Renal pelvis (tissue), 4 donors: ENCODE measurements around the gene KIF25. TPM values are rescaled to one million over a fixed set of nuclear protein-coding genes. Genes with fewer than 3 reads are reported as not detected.
A peak's percentile ranks its signal among the peaks of the same experiment; 100 is the strongest.

Experiments
- DNase-seq: peaks from one replicate; pipeline ENCODE4 v3.0.0-alpha.2; 2013
- polyA plus RNA-seq, 3 donors: library from polyadenylated mRNA; unstranded; fragments of 120-200 nt; gene quantifications; one replicate each; pipeline ENCODE4 v1.2.1, GENCODE V29; 2013; ENCODE audit not compliant: insufficient read length in 3 of 3

Gene KIF25
- polyA plus RNA-seq, 3 donors, result 0.13 to 0.33 (median 0.25) TPM

DNA sequence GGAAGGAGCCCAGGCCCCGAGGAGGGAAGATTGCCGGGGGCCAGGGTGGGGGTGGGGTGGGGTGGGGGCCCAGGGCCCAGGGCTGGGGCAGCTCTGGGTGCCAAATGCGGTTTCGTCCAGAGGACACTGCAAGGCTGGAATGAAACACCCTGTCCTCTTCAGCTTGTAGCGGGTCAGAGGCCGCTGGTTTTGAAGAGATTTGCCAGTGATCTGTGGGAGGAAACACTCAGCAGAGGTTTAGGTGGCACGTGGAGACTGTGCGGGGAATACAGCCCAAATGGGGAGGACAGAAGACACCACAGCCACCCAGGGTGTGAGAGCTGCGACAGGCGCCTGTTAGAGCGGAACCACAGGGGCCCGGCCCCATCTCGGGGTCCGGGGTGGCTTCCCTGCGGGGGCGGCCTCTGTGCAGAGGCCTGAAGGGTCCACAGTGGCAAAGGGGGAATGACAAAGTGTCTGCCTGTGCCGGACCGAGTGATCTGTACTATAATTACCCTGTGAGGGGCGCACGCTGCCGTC is 52.3 kb downstream of the KIF25 start:
- DNase-seq, result no peak

DNA sequence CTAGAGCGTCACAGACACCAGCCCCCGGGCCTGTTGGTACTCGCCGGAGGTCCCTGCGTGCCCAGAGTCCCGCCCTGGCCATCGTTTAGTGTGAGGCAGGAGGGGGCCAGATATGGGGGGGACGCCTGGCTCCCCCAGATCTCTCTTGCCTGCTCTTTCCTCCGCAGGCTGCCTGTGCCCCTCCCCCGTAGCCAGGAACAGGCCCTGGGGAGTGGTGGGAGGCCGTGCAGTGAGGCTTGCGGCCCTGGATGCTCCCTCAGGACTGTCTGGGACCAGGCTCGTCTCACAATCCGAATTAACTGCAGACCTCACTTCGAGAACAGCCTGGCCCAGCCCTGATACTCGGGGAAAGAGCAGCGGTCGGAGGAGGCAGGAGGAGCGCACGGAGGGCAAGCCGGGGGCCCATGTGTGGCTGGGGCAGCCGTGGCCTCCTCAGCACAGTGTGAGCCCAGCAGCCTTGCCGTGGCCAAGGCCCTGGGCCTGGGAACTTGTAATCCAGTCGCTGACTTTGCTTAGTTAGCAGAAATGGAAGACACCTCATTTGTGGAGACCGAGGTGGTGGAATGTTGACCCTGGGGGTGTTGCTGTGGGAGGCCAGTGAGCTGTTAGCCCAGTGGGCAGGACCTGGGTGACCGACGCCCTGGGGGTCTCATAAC is 52.9 kb downstream of the KIF25 start:
- DNase-seq, result no peak

DNA sequence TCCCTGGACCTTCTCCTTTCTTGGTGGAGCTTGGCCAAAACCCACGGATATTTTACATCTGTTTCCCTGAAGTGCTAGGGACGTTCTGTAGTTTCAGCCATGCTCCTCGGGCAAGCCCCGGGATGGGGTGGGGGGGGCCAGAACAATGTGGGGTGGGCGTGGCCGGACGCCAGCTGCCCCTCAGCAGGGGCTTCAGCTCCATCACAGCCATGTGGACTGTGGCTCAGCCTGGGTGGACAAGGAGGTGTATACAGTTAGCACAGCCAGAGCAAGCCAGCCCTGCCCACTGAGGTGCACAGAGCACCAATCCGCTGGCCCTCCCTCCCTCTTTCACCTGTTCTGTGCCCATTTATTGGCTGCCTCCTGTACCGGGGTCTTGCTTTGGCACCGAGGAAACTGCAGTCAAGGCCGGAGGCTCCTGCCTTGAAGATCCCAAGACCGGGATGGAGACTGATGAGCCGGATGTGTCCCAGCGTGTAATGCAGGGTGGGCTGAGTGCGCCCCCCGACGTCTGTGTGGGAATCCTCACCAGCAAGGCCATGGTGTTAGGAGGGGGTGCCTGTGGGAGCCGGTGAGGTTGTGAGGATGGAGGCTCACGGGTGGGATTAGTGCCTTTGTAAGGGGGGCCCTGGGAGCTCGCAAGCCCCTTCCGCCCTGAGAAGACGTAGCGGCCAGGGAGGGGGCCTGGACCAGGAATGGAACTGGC is 53.6 kb downstream of the KIF25 start:
- DNase-seq, result no peak

DNA sequence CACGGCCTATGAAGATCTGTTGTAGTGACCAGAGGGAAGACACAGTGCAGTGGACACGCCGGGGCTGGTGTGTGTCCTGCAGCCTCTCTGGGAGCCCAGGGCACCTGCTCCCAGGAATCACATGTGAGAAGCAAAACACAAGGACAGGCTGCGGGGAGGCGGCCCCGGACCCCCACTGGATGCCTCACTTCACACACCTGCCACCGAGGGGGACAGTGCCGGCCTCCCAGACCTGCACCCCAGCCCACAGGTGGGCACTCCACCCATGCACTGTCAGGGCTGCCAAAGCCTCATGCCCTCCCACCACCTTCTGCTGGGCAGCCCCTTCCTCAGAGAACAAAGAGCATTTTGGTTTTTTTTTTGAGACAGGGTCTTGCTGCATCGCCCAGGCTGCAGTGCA is 54.2 kb downstream of the KIF25 start:
- no peak for DNase-seq

DNA sequence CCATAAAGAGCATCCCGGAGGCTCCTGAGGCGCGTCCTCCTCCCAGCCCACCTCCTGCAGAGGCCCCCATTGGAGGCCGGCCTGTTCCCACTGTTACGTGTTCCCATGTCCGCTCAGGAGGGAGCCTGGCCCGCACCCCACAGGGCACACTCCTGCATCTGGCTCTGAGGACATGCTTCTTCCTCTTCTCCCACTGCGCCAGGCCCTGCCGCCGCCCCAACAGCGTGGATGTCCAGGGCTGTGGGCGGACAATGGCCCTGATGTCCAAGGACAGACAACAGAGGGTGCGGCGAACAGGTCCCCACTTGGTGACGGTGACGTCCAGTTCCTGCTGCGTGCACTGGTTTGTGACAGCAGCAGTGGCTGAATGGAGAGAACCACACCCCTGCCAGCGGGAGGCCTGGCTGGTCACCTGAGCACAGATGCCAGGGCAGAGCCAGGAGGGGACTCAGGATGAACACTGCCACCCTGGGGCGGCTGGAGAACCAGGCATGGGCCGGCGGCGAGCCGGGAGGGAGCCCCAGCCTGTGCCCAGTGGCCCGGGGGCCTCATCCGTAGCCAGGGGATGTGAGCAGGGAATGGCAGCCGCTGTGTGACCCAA is 54.9 kb downstream of the KIF25 start:
- no peak for DNase-seq

DNA sequence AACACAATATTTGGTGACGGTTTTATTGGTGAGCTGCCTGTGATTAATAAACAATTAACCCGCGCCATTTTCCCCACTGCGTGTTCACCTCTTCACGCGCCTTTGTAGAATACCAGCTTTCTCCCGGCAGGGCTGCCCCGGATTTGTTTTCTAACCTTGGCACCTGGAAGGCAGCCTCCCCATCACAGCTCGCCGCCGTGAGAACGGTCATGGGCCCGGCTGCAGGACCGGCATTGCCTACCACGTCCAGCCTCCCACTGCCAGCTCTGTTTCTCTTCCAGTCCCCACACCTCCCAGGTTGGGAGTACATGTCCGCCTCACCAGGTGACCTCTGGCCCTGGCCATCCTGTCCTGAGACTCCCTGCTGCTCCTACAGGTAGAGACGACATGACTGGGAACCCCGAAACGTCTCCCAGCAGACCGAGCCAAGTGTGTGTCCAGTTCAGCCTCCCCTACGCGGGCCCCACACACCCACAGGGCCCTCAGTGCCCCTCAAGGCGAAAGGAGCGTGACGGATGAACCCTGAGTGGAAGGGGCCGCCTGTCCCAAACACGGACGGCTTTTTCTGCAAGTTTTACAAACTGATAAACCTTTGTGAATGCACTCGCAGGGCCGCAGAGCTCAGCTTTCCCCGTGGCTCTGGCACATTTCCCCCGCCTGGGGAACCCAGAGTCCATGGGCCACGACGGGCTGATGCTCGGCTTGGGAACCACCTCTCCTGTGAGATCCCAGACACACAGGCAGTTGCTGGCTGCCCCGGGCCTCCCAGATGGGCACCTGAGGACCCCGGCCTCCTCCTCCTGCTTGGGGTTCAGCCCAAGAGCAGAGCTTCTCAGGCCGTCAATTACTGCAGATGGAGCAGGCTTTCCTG is 55.9 kb downstream of the KIF25 start:
- DNase-seq, result no peak

DNA sequence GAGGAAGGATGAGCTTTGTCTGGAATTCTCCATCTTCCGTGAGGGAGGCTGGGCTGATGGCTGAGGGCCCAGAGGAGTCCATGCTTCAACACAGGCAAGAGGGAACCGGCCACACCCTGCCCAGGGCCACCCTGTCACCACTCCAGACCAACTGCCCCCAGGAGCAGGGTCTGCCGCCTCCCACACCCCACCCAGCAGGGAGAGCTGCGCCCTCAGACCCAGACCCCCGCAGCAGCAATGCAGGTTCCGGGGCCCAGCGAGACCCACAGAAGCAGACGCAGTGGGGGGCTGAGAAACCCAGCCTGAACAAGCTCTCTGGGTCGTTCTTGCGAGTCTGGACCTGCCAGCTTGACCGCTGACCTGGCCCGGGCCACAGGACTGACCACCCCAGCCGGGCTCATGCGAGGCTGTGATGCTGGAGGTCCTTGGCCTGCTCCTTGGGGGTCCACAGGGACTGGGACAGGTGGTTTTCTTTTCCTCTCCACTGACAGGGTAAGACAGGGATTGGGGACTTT is 56.5 kb downstream of the KIF25 start:
- DNase-seq, result no peak

DNA sequence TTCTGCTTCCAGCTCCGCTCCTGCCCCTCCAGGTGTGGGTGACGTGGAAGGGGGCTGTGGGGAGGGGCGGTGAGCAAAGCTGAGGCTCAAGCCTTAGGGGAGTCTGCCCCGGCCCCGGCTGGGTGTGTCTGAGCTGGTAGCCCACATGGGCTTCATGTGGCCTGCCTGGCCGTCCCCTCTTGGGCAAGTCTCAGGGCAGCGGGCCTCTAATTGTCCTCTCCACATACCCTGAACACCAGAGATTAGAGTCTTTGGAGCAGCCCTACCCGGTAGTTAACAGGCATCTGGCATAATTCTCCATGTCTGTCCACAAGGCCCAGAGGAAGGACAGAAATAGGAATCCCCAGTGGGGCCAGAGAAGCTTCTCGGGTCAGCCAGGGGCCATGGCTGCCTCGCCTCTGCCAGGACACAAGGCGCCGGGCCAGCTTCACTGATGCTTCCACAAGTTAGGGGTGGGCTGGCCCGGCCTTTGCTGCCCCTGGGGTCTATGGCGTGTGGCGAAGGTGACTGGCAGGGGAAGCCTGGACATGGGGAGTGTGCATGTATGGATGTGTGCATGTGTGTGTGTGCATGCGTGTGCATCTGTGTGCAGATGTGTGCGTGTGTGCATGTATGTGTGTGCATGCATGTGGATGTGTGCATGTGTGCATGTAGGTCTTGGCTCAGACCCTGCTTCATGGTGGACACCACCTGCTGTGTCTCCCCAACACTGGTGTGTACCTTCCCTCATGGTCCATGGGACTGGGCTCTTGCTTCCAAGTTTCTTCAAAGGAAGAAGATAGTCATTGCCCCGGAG is 57.5 kb downstream of the KIF25 start:
- DNase-seq, result no peak

DNA sequence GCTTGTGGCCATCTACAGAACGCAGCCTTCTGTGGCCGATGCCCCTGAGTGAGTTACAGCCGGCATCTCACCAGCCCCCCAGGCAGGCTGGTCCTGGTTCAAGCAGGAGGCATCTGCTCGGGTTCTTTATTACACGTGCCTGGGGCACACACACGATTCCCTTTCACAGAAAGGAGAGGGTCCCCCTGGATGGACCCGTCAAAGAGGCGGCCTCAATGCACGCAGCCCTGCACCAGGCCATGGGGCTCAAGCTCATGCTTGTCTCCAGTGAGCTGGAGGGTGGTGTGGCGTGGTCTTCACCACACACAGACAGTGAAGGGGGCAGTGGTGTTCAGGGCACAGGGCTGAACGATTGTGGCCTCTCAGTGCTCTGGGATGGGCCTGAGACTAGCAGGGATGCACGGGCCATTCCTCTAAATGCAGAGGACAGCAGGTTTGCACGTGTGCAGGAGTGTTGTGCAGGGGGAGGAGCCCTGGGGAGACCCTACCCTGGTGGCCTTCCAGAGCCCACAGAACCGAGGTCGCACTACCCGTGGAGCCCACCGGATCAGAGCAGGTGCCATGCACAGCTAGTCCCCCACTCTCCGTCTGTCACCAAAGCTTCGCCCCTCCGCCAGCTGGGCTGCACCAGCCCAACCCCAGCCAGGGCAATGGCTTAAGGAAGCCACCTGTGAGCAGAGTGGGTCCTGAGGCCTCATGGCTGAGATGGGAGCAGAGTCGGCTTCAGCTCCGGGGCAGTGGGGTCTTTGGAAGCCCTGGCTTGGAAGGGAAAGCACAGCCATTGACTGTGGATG is 58.4 kb downstream of the KIF25 start:
- no peak for DNase-seq

DNA sequence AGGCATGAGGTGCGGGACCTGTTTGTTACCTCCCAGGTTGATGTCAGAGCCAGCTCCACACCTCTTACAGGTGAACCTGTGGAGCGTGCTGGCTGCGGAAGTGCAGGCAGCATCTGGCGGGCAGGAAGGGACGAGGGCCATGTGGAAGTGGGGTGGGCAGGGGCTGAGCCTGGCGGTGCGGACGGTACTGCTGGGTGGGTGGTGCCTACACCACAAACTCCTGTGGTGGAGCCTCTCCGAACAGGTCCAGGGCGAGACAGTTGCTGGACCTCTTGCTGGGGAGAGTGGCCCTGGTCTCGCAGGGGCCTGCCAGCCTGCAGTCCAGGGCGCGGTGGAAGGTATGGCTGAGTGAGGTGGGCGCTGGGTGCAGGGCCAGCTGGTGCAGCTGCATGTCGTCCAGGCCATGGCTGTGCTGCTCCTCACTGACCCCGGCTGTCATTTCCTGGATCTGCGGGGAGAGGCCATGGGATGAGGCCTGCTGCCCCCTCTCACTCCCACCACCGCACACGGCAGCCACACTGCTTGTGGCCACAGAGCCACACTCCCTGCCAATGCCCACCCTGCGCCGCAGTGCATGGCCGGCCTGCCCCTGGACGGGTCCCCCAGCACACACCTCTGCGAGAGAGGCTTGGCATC is 59.5 kb downstream of the KIF25 start:
- no peak for DNase-seq

DNA sequence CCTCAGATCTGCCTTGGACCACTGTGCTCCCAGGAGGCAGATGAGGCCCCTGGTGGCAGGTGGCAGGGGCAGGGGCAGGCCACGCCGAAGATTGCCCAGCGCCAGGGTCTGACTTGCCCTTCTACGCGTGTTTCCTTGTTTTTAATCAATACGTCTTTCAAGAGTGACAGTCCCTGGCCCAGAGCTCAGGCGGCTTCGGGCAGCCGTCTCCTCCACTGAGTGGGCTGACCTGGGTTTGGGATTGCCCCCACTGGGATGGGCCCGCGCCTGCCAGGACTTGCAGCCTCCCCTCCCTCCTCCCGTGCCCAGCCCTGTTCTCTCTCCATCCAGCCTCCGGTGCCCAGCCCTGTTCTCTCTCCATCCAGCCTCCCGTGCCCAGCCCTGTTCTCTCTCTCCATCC is 60.4 kb downstream of the KIF25 start:
- no peak for DNase-seq

DNA sequence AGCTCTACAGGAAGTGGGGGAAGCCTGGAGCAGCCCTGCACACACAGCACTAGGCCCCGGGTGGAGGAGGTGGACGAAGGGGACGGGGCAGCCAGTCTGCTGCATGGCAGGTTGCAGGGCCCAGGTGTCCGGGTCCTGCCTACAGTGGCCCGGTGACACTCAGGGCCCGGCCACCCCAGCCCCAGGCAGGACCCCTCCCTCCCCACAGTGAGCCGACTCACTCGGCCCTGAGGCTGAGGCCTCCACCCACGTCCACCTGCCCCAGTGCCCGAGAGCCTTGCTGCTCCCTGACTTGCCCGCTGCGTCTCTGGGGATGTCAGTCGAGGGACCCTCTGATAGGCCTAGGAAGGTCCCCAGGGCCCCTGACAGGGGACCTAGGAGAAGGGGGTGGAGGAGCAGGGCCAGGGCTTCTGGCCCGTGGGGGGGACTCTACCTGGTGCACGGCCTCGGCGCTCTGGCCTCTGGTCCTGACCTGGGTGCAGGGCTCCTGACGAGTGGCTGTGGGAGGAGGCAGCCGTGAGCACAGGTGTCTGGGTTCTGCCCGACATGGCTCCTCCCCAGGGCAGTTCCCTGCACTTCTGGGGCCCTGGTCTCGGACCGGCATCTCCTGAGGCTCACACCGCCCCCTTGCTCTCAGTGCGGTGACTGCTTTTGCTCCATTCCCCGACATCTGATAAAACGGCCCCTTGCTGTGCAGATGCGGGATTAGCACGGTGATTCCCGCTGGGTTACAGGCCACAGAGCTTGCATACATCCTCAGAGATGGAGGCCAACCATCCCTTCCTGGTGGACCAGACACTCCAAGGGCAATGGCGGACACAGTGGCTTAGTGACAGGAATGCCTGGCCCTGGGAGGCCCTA is 61.5 kb downstream of the KIF25 start:
- no peak for DNase-seq

DNA sequence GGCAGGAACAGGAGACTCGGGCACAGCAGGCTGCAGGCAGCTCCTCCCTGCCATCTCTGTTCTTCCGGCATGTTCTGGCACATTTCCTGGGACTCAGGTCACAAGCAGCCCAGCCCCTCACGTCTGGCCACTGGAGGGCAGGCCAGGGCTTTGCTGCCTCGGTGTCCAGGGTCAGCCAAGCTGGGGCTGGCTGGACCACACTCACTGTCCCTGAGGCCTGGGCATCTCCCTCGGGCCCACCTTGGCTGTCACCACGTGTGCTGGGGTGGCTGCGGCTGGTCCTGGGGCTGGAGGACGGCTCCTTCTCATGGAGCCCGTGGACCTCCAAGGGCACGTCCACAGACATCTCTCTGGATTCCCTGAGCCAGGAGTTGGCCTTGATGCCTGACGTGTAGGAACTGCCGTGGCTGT is 63.1 kb downstream of the KIF25 start:
- DNase-seq, result peak; percentile 59

DNA sequence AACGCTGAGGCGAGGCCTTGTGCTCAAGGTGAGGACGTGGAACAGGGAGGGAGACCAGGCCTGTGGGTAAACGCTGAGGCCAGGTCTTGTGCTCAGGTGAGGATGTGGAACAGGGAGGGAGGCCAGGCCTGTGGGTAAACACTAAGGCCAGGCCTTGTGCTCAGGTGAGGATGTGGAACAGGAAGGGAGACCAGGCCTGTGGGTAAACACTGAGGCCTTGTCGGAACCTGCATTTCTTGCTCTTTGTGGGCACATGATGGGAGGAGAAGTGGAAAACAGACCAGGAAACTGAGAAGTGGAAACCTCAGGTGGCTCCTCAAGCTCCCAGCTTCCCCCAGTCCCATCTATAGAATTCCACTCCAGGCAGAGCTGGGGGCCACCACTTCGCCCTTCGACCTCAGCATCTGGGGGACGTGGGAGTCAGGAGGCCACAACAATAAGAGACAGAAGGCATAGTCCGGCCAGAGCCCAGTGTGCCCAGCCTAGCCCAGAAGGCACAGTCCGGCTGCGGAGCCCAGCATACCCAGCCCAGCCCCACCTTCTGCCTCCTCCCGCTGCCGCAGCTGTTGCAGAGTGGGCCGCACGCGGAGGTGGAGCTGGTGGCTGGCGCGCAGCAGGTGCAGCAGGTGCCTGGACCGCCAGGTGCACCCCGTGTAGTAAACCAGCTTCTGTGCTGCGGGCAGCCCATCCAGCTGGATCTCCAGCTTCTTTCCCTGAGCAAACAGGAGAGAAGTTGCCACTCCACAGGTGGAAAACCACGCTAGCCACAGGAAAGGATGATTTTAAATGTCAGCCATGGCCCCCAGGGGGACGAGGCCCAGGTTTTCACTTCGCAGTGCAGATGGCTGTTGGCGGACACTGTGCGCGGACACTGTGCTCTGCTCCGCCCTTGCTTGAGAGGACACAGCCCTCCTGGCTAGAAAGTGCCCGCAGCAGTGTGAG is 64.1 kb downstream of the KIF25 start:
- no peak for DNase-seq

DNA sequence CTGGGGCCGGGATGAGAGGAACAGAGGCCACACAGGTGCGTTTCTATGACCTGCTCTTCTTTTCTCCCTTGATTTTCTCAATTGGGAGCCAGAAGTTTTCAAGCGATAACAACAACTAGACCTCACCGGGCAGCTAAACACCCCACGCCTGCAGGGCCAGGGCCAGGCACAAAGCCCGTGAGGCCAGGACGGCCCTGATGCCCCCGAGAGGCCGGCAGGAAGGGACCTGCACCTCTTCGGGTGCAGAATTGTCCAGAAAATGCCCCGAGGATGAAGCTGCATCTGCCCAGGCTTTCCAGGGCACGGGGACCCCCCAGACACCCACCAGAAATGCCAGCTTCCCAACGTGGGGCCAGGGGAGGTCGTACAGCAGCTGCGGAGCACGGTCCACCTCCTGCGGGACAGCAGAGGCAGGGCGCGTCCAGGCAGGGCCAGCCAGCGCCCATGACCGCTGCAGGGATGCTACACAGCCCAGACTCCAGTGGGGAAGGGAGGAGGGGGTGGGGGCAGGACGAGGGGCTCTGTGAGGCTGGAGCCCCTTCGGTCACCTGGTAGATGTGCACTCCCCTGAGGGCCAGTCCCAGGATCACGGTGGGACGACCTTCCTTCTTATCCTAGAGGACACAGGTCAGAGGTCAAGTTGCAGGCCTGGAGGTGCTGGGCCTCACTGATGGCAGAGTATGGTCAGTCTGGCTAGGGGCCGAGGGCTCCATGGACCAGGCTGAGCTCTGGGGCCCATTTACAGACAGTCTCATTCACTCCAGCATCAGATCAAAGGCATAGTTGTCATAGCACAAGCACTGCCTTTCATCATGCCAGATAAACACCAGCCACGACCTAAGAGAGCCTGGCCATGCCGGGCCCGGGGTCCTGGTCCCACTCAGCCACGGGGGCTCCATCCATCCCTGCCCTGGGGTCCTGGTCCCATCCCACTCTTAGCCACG is 65.1 kb downstream of the KIF25 start:
- DNase-seq, result no peak

DNA sequence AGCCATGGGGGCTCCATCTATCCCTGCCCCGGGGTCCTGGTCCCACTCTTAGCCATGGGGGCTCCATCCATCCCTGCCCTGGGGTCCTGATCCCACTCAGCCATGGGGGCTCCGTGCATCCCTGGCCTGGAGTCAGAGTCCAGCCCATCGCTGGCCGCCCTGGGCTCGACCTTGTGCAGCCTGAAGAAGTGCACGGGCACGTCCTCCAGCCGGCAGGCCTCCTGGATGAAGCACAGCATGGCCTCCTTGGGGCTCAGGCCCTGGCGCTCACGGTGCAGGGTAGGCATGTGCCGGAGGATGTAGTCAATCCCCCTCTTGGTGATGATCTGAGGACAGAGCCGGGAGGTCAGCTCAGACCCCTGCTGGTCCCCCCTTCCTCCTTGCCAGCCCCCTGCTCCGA is 66.0 kb downstream of the KIF25 start:
- no peak for DNase-seq
